Right renal cortex interstitium (tissue), 3 donors: ENCODE data around the gene NPDC1. TPM values are rescaled to one million over a fixed set of nuclear protein-coding genes. Genes with fewer than 3 reads are reported as not detected.
"Not testable (repeated sequence)": the region's sequence is repeated elsewhere in the genome, so short reads cannot be mapped to it uniquely, and the experiment has no call there.

ENCODE experiments used
- DNase-seq, 3 donors: peaks; one replicate each; pipeline ENCODE4 v3.0.0-alpha.2; 2013; ENCODE audit warnings: low read depth in 3 of 3, low spot score in 2 of 3
- polyA plus RNA-seq, 3 donors: library from polyadenylated mRNA; unstranded; fragments of 120-200 nt; gene quantifications; one replicate each; pipeline ENCODE4 v1.2.1, GENCODE V29; 2013; ENCODE audit not compliant: insufficient read length in 3 of 3

NPDC1 gene
- polyA plus RNA-seq, 3 donors = 16.3 to 20.1 (median 18.7) TPM

- DNase-seq = no peak
Observed at GRCh38 chr9:137042751-137043727, 2.9 kb downstream of the NPDC1 start.

GRCh38 chr9:137041124-137041523 is 4.9 kb downstream of the NPDC1 start:
- DNase-seq = no peak

DNA sequence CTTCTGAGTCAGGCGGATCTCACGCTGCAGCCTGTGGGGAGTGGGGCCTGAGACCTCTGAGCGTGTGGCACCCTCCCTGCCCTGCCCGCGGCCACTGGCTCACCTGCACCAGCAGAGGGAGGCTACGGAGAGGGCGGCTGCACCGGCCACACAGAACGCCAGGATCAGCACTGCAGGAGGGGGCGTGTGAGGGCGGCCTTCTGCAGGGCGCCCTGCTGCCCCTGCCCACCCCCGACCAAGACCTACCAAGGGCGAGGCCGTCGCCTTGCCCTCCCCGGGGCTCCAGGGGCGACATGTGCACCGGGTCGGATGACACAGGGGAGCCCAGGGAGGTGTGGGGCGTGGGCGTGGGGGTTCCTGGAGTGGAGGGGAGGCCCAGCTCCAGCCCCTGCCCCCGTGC is 5.4 kb downstream of the NPDC1 start:
- no peak for DNase-seq

DNA sequence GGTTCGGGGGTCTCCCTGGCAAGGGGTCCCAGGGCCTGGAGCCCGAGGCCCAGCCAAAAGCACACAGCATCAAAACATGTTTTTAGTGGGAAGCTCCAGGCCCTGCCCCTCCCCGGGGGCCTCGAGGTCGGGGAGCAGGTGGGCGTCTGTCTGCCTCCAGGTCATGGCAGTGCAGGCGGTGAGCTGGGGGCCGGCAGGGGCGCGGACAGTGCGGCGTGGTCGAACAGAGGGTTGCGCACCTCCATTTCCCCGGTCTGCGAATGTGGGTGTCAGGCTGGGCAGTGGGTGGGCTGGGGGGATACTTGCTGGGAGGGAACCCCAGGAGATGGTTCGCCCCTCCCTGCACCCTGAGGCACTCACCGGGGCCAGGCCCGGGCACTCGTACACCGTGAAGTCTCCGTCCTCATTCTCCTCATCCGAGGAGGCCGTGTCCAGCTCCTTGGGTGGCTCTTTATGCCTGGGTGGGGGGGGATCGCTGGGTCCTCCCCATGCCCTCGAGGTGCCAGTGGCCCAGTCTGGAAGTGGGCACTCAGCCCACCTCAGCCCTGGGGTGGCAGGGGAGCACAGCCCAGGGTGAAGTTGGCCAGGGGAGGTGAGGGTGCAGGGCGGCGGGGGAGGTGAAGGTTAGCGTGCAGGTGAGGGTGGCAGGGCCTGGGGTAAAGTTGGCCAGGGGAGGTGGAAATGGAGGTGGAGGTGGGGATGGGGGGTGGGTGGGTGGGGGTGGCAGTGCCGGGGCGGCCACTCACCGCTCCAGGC is 6.2 kb downstream of the NPDC1 start:
- no peak for DNase-seq

GRCh38 chr9:137038916-137039315 is 7.1 kb downstream of the NPDC1 start:
- DNase-seq = no peak

GRCh38 chr9:137037483-137037882 is 8.5 kb downstream of the NPDC1 start:
- no peak for DNase-seq

GRCh38 chr9:137037035-137037434 is 8.9 kb downstream of the NPDC1 start:
- DNase-seq = no peak

DNA sequence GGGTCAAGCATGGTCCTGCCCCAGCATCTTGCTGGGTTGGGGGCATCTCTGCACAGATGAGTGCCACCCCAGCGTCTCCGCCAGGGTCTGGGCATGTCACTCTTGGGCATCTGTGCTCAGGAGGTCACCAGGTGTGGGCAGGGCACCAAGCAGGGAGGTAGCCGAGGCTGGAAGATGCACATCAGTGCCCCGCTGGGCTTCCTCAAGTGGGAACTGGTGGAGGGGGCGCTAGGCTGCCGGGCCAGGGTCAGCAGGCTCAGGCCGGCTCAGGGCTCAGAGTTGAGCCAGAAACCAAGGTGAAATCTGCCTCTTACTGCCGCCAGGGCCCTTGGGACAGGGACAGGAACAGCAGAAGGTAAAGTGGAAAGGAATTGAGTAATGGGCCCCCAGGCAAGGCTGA is 10.0 kb downstream of the NPDC1 start:
- DNase-seq = no peak

GRCh38 chr9:137035507-137035834 is 10.5 kb downstream of the NPDC1 start:
- no peak for DNase-seq

- no peak for DNase-seq
Observed at GRCh38 chr9:137034709-137035506, 11.1 kb downstream of the NPDC1 start.

DNA sequence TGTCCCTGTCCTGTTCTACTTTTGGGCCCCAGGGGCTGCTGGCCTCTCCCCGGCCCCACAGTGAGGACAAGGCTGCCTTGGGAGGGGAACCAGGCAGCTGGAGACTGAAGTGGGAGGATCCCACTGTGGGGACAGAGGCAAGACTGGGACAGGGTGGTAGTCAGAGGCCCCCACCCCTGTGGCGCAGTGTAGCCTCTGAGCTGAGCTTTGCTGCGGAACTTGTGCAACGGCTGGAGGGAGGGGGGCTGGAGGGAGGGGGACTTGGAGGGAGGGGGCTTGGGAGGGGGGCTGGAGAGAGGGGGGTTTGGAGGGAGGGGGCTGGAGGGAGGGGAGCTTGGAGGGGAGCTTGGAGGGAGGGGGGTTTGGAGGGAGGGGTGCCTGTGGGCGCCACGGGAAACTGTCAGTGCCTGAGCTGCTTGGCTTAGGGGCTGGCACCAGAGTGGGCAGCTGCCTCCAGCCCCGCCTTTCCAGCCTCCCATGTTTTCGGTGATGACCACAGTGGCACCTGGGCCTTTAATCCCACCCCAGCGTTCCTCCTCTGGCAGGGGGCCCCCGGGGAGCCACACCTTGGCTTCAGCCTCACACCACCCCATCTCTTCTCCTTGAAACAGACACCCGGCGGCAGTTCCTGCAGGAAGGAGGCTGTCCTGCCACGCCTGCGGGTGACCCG is 11.8 kb downstream of the NPDC1 start:
- DNase-seq = no peak

DNA sequence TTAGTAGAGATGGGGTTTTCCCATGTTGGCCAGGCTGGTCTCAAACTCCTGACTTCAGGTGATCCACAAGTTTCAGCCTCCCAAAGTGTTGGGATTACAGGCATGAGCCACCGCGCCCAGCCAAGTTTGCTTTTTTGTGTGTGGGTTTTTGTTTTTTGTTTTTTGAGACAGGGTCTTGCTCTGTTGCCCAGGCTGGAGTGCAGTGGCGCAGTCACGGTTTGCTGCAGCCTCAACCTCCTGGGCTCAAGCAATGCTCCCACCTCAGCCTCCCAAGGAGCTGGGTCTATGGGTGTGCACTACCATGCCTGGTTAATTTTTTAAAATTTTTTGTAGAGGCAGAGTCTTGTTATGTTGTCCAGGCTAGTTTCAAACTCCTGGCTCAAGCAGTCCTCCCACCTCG is 12.5 kb downstream of the NPDC1 start:
- not testable (repeated sequence) for DNase-seq

DNA sequence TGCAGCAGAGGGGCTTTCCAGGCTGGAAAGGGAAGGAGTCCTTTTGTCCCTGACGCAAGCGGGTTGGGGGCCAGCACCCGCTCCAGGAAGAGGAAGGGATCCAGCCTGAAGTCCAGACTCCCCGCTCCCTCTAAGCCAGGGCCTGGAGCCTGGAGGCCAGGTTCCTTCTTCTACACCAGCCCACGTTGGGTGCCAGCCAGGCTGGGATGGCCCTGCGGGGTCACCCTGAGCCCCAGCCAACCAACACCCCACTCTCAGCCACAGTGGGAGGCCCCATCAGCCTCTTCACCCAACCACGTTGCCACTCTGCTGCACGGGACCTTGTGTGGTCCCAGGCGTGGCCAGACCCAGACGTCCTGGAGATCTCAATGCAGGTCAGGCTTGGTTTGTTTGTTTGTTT is 13.1 kb downstream of the NPDC1 start:
- DNase-seq = no peak

GRCh38 chr9:137031904-137032640 is 13.9 kb downstream of the NPDC1 start, which contains the start of gene FUT7:
TSS of gene FUT7 (minus strand) at chr9:137032088. CDS start at chr9:137031991, 97 bp downstream.
- no peak for DNase-seq

DNA sequence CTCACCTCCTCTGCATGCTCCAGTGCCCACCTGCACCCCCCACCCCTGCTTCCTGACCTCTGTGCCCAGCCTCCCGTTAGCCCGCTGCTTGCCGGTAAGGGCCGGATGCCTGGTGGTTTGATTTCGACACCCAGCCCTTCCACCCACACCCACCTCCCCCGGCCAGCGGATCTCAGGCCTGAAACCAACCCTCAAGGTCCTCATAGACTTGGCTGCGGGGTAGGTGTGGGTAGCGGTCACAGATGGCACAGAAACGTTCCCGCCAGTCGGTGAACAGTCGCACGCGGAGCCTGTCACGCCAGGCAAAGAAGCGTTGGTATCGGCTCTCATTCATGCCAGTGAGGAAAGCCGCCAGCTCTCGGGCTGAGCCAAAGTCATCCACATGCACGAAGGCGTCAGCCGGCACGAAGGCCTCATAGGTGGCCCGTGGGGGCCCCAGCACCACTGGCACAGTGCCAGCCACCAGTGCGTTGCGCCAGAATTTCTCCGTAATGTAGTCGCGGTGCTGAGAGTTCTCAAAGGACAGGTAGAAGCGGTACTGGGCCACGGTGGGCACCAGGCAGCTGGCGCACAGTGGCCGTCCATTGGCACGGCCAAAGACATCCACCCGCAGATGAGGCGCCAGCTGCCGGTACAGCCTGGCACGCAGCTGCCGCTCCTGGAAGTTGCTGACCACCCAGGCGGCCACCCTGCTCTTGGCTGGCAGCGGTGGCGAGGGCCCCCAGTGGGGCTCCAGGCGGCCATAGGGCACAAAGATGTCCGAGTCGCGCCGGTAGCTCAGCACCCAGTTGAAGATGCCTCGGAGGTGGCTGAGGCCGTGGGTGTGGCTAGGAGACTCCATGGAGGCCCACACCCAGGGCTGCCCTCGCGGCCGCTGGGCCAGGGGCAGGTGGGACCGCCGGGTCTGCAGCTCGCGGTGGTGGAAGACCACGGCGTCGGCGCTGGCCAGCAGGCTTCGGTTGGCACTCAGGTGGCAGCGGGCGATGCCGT is 15.1 kb downstream of the NPDC1 start:
- DNase-seq = no peak

DNA sequence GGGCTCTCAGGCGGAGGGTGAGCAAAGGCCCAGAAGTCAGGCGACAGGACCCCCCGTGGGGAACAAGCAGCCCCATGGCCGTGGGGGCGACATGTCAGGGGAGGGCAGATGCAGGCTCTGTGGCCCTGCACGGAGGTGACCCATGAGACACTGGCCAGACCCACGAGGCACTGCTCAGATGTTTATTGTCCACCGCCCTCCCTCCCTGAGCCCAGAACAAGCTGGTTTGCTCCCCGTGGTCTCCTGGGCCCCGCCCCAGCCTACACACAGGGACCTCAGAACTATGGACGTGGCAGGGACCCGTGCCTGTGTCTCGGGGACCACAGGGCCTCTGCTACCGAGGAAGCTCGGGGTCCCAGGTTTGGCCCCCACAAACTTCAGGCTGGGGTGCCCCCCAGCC is 16.0 kb downstream of the NPDC1 start:
- no peak for DNase-seq

DNA sequence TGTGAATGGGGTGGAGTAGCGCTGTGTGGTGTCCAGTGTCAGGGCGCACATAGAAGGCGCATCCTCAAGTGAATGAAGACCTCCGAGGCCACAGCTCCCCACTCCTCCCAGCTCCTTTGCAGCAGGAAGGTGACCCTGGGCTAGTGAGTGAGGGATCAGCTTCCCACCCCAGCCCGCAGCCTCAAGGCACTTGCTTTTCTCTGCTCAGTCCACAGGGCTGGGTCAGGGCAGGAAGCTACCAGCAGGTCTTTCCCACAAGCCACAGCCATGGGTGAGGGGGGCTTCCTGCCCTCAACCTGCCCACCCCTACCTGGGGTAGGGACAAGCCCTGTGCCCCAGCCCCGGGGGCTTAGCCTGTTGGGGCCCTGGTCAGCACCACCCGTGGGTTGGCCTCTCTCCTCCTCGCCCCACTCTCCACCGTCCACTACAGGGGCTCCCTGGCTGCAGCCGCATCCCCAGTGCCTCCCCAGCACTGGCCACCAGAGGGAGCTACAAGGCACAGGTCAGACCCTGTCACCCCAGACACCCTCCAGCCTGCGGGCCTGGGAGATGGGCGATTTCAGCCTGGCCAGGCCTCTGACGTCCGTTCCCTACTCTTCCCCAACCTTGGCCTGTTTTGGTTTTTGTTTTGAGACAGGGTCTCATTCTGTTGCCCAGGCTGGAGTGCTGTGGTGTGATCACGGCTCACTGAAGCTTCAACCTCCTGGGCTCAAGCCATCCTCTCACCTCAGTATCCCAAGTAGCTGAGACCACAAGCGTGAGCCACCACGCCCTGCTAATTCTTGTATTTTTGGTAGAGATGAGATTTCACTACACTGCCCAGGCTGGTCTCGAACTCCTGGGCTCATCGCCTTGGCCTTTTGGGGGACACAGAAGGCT is 16.7 kb downstream of the NPDC1 start:
- no peak for DNase-seq
